SK-N-MC (cell line): ENCODE results near the gene PLPPR1.
A peak's percentile ranks its signal among the peaks of the same experiment; 100 is the strongest.

Experiments
- DNase-seq: peaks from one replicate; pipeline ENCODE4 v3.0.0-alpha.2; 2011; ENCODE audit warnings: low read depth, low spot score
- H3K27ac ChIP-seq: fragments of 200-600 bp; sonication (generic); 2 replicates; pipeline ENCODE4 v1.5.1; 2016; ENCODE audit warnings: mixed run types
- H3K36me3 ChIP-seq: fragments of 200-600 bp; sonication (generic); 2 replicates; pipeline ENCODE4 v1.6.1; 2017; ENCODE audit warnings: antibody characterized with exemption, low read length, mixed read lengths; ENCODE audit not compliant: insufficient read depth
- H3K4me3 ChIP-seq: fragments of 200-600 bp; sonication (generic); 2 replicates; pipeline ENCODE4 v1.5.1; 2016
- H3K9ac ChIP-seq: fragments of 200-600 bp; sonication (generic); 2 replicates; pipeline ENCODE4 v1.8.0; 2017; ENCODE audit warnings: mixed run types, mixed read lengths; ENCODE audit not compliant: insufficient read length
- H3K9me3 ChIP-seq: fragments of 200-600 bp; sonication (generic); 2 replicates; pipeline ENCODE4 v1.6.1; 2017; ENCODE audit warnings: low read depth, mild to moderate bottlenecking, antibody characterized with exemption, low read length, moderate library complexity, mixed read lengths
- EZH2 ChIP-seq: fragments of 200-600 bp; sonication (generic); IDR thresholded peaks from one replicate; pipeline ENCODE4 v1.6.1; 2017; ENCODE audit warnings: antibody characterized with exemption
- FOXP2 ChIP-seq: optimal IDR thresholded peaks from 2 replicates; pipeline ENCODE3; 2011; ENCODE audit warnings: mild to moderate bottlenecking, moderate library complexity; ENCODE audit not compliant: insufficient read depth; ENCODE audit errors: extremely low read length, control extremely low read depth
- POLR2AphosphoS5 ChIP-seq: IDR thresholded peaks from 2 replicates; pipeline ENCODE4 v1.6.1; 2012; ENCODE audit warnings: mild to moderate bottlenecking, low read depth, low read length, borderline replicate concordance

Gene PLPPR1

DNA sequence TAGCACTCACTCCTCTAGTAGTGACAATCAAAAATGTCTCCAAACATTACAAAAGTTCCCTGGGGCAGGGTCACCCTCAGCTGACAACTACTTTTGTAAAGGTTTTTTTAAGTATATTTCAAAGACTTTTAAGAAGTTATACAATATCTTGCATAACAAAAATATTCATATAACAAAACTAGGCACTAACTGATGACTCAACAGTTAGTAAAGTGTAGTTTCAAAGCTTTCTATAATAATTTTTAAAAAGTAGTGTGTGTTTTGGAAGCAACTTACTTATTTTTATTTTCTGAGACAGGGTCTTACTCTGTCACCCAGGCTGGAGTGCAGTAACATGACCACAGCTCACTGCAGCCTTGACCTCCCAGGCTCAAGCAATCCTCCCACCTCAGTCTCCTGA, 271.4 kb downstream of the PLPPR1 start:
- Histone ChIP-seq H3K4me3 (no peak overlapping the region), H3K27ac (no peak overlapping the region), H3K9me3 (no peaks in the 10 kb centered on the region), H3K36me3 (no peaks in the 10 kb centered on the region), H3K9ac (no peak overlapping the region)
- TF ChIP-seq EZH2, result no peak
- no peak for TF ChIP-seq POLR2AphosphoS5
- no peak for TF ChIP-seq FOXP2
- no peak for DNase-seq

DNA sequence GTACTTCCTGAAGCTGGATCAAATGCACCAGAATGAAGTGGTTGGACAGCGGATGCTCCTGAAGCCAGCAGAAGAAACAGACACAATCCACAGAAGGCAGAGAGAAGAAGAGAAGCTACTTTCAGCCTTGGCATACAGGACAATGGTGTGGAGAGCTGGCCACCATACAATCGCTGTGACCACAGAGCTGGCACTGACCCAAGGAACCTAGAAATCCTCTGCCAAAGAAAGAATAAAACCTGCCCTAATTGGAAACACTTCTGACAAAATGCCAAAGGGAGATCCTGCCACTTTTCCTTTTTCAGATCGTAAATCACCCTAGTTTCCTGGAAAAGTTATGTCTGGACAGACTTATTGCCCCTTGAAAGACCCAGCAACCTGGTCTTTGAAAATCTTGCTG, 278.5 kb downstream of the PLPPR1 start:
- H3K4me3 ChIP-seq, result no peak overlapping the region
- H3K36me3 ChIP-seq, result no peaks in the 10 kb centered on the region
- no peaks in the 10 kb centered on the region for H3K9me3 ChIP-seq
- no peak overlapping the region for H3K27ac ChIP-seq
- no peak for DNase-seq
- TF ChIP-seq FOXP2 (no peak), EZH2 (no peak), POLR2AphosphoS5 (no peak)
- H3K9ac ChIP-seq, result no peak overlapping the region

DNA sequence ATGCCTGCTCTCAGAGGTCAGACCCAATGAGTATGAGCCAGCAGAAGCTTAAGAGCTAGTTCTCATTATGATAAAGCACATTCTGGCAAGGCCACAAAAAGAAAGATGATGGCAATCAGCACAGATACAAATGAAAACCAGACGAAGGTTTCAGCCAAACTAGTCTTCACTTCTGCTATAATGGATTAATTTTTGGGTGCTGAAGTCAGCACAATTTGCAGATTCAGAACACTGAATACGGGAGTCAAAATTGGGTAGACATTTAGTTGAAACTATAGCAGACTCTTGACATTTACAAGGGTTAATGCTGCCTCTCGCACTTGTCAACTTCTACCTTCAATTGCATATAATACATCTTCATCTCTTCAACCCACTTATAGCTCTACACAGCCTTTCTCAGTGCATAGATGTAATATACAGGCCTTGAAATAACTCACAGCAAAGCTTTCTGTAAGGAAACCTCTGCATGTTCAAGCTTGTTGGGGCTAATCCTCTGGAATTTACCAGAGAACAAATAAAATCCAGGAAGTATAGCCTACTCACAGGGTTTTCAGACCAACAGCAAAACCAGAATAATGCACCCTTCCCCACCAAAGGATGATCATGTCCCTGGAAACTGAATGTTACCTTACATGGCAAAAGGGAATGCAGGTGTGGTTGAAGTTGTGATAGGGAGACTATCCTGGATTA, 279.1 kb downstream of the PLPPR1 start:
- no peak overlapping the region for H3K4me3 ChIP-seq
- no peak for TF ChIP-seq EZH2
- no peak for TF ChIP-seq FOXP2
- TF ChIP-seq POLR2AphosphoS5, result no peak

DNA sequence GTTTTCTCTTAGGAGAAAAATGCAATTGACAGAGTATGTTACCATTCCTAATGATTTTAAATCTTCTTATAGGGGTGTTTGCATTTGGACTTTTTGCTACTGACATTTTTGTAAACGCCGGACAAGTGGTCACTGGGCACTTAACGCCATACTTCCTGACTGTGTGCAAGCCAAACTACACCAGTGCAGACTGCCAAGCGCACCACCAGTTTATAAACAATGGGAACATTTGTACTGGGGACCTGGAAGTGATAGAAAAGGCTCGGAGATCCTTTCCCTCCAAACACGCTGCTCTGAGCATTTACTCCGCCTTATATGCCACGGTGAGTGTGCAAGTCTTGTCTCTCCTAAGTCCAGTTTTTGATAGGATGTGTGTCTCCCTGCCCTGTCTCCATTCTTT, 280.6 kb downstream of the PLPPR1 start:
- Histone ChIP-seq H3K36me3 (no peaks in the 10 kb centered on the region), H3K4me3 (no peak overlapping the region), H3K27ac (no peak overlapping the region), H3K9me3 (no peaks in the 10 kb centered on the region), H3K9ac (no peak overlapping the region)
- no peak for DNase-seq
- TF ChIP-seq EZH2, result no peak
- TF ChIP-seq FOXP2, result no peak
- no peak for TF ChIP-seq POLR2AphosphoS5

More for the DNA sequence above, 279.1 kb downstream of the PLPPR1 start:
- H3K9me3 ChIP-seq, result no peaks in the 10 kb centered on the region
- no peak overlapping the region for H3K9ac ChIP-seq
- H3K36me3 ChIP-seq, result no peaks in the 10 kb centered on the region
- H3K27ac ChIP-seq, result no peak overlapping the region
- DNase-seq, result no peak

DNA sequence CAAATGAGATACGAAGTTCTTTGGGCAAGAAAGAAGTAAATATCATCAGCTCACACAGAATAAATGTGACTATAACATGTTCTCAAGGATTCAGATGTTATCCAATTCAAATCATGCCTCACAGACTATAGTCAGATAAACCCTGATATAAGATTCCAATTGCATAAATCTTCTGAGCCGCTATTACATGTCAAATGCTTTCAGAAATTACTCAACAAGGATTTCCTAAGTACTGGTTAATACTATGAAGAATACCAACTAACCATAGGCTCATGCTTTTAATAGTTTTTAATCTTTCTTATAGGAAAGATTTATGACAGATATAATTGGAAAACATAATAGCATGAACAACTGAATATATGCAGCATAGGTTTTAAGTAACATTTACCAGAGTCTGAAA, 282.7 kb downstream of the PLPPR1 start:
- TF ChIP-seq POLR2AphosphoS5 (no peak), EZH2 (no peak), FOXP2 (no peak)
- Histone ChIP-seq H3K9me3 (no peaks in the 10 kb centered on the region), H3K27ac (no peak overlapping the region)

DNA sequence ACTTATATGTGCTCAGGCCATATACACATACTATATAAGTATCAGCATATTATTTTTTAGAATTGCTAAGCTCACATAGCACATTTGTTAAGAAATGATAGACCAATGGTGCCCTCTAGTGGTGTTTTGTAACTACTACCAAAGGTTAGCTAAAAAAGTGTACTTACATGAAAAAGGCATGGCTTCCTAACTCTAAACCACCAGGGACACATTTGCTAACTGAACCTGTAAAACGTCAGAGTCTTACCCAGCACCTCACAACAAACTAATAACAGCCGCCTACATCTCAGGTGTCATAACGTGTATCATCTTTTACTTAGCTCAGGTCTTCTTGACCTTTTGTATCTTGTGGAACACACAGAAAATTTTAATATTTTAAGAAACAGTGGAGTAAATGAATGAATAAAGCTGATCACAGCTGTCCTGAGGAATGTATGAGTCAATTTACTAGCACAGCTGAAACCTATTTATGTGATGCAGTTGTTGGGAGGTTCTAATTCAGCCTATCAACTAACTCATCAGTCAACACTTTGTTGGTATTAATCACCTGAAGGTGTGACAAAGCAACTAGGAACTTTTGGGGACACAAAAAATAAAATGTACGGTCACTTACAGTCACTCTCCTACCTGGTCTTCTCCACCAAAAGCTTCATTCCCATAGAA, 283.4 kb downstream of the PLPPR1 start:
- DNase-seq, result peak; percentile 90
- no peaks in the 10 kb centered on the region for H3K9me3 ChIP-seq
- no peak overlapping the region for H3K27ac ChIP-seq
- no peak overlapping the region for H3K4me3 ChIP-seq
- H3K9ac ChIP-seq, result no peak overlapping the region
- H3K36me3 ChIP-seq, result no peaks in the 10 kb centered on the region
- TF ChIP-seq EZH2 (no peak), POLR2AphosphoS5 (no peak), FOXP2 (no peak)

More for the DNA sequence above, 282.7 kb downstream of the PLPPR1 start:
- H3K36me3 ChIP-seq, result no peaks in the 10 kb centered on the region
- no peak for DNase-seq
- no peak overlapping the region for H3K4me3 ChIP-seq
- no peak overlapping the region for H3K9ac ChIP-seq

DNA sequence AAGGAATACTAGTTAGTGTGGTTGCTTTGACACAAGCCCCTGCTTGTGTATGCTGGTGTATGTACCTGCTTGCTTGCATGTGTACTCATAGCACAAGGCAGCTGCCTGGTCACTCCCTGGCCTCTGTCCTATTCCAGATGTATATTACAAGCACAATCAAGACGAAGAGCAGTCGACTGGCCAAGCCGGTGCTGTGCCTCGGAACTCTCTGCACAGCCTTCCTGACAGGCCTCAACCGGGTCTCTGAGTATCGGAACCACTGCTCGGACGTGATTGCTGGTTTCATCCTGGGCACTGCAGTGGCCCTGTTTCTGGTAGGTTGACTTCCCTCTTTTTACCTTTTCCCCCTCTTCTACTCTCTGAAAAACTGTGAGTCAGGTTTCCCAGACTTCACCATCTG, 284.1 kb downstream of the PLPPR1 start:
- no peak for TF ChIP-seq POLR2AphosphoS5
- TF ChIP-seq EZH2, result no peak
- TF ChIP-seq FOXP2, result no peak
- H3K9me3 ChIP-seq, result no peaks in the 10 kb centered on the region

DNA sequence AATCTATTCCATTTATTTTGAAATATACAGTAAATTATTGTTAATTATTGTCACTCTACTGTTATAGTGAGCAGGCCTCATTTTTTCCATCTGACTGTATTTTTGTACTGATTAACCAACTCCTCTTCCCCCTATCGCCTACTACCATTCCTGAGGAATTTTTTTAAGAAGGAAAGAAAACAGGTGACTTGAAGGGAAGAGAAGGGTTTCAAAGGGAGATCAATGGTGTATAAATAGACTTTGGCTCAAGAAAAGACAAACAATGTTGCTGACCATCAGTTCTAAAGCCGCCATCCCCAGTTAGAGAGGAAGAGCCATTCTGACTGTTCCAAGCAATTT, 286.6 kb downstream of the PLPPR1 start:
- Histone ChIP-seq H3K36me3 (no peaks in the 10 kb centered on the region), H3K9ac (no peak overlapping the region), H3K4me3 (no peak overlapping the region), H3K9me3 (no peaks in the 10 kb centered on the region), H3K27ac (no peak overlapping the region)
- TF ChIP-seq EZH2 (no peak), FOXP2 (no peak)
- DNase-seq, result no peak

More for the DNA sequence above, 284.1 kb downstream of the PLPPR1 start:
- Histone ChIP-seq H3K36me3 (no peaks in the 10 kb centered on the region), H3K9ac (no peak overlapping the region), H3K4me3 (no peak overlapping the region), H3K27ac (no peak overlapping the region)
- no peak for DNase-seq

DNA sequence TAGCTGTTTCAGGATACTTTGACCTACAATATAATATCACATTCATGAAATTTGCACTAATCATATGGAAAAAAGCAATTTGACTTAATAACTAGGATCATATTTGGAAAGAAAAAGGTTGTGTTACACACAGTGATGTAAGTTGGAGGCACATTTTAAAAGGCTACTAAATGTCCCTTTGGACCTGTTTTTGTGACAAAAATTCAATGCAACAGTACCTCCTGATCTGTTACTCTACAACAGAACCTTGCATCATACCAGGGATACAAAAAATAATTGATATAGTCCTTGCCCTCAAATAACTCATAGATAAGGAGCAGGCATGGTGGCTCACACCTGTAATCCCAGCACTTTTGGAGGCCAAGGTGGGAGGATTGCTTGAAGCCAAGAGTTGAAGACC, 289.2 kb downstream of the PLPPR1 start:
- Histone ChIP-seq H3K27ac (no peak overlapping the region), H3K9me3 (no peaks in the 10 kb centered on the region), H3K9ac (no peak overlapping the region), H3K4me3 (no peak overlapping the region), H3K36me3 (no peaks in the 10 kb centered on the region)
- no peak for DNase-seq
- TF ChIP-seq POLR2AphosphoS5 (no peak), FOXP2 (no peak), EZH2 (no peak)
